Measurements from ENCODE around the gene BLOC1S3. TPM values are rescaled to one million over a fixed set of nuclear protein-coding genes. Genes with fewer than 3 reads are reported as not detected.

Gene BLOC1S3
- total and polyA plus RNA-seq, 2 of the 13 experiments (the other 11 are each of a cell fraction or from before 2014, with no cell fraction given) = 4.3 to 4.8 TPM

DNA sequence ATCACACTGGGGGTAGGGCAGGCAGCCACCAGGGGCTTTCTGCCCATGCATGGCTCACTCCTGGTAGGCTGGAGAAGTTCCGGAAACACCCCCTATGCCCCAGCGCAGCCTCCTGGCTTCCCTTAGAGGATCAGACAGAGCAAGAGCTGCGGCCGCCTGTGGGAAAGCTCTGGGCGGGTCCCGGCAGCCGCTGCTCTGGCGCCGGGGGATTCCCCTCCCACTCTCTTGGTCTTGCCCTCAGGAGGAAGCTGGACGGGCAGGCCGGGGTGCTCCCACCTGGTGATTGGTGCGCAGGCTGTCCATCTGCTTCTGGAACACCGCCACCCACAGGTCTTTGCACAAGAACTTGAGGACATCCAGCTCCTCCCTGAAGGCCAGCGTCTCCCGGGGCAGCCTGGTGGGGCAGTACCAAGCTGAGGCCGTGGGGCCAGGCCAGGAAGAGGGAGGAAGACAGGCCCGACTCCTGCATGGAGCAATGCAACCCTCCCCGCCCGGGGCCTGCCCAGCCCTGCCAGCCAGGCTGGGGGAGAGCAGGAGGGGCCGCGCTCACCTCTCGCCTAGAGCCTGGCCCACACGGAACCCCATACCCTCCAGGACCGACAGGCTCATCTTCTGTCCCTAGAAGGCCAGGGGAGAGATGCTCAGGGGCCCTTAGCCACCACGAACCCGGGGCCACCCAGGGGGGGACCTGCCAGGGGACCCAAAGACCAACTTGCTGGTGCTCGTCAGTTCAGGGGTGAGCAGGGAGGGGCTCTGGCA, 13.8 kb upstream of the BLOC1S3 start (continued):
- TF ChIP-seq PREB (CRISPR knock-in tag; IDR thresholded peaks at IDR 0.05) = no peak
- TF ChIP-seq MYNN (CRISPR knock-in tag; IDR thresholded peaks at IDR 0.05; ENCODE audit: low read depth) = no peak
- no peak for TF ChIP-seq HDAC6 (IDR thresholded peaks at IDR 0.05; ENCODE audit: low read depth, low read length)
- TF ChIP-seq ISX (CRISPR knock-in tag; conservative IDR thresholded peaks at IDR 0.05) = no peak
- TF ChIP-seq POLR2AphosphoS2 (IDR thresholded peaks at IDR 0.05; ENCODE audit: low read depth, low read length) = no peak
- TF ChIP-seq ZNF660 (CRISPR knock-in tag; IDR thresholded peaks at IDR 0.05; ENCODE audit: borderline replicate concordance, low read depth) = no peak
- TF ChIP-seq, protein P1, sequence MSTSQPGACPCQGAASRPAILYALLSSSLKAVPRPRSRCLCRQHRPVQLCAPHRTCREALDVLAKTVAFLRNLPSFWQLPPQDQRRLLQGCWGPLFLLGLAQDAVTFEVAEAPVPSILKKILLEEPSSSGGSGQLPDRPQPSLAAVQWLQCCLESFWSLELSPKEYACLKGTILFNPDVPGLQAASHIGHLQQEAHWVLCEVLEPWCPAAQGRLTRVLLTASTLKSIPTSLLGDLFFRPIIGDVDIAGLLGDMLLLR (CRISPR knock-in tag; IDR thresholded peaks at IDR 0.05) = no peak
- 0 out of 2 replicates have a peak, but pooled peaks have one; percentile 14 for TF ChIP-seq RAD21 (CRISPR knock-in tag; IDR thresholded peaks at IDR 0.05)
- TF ChIP-seq, protein P2, sequence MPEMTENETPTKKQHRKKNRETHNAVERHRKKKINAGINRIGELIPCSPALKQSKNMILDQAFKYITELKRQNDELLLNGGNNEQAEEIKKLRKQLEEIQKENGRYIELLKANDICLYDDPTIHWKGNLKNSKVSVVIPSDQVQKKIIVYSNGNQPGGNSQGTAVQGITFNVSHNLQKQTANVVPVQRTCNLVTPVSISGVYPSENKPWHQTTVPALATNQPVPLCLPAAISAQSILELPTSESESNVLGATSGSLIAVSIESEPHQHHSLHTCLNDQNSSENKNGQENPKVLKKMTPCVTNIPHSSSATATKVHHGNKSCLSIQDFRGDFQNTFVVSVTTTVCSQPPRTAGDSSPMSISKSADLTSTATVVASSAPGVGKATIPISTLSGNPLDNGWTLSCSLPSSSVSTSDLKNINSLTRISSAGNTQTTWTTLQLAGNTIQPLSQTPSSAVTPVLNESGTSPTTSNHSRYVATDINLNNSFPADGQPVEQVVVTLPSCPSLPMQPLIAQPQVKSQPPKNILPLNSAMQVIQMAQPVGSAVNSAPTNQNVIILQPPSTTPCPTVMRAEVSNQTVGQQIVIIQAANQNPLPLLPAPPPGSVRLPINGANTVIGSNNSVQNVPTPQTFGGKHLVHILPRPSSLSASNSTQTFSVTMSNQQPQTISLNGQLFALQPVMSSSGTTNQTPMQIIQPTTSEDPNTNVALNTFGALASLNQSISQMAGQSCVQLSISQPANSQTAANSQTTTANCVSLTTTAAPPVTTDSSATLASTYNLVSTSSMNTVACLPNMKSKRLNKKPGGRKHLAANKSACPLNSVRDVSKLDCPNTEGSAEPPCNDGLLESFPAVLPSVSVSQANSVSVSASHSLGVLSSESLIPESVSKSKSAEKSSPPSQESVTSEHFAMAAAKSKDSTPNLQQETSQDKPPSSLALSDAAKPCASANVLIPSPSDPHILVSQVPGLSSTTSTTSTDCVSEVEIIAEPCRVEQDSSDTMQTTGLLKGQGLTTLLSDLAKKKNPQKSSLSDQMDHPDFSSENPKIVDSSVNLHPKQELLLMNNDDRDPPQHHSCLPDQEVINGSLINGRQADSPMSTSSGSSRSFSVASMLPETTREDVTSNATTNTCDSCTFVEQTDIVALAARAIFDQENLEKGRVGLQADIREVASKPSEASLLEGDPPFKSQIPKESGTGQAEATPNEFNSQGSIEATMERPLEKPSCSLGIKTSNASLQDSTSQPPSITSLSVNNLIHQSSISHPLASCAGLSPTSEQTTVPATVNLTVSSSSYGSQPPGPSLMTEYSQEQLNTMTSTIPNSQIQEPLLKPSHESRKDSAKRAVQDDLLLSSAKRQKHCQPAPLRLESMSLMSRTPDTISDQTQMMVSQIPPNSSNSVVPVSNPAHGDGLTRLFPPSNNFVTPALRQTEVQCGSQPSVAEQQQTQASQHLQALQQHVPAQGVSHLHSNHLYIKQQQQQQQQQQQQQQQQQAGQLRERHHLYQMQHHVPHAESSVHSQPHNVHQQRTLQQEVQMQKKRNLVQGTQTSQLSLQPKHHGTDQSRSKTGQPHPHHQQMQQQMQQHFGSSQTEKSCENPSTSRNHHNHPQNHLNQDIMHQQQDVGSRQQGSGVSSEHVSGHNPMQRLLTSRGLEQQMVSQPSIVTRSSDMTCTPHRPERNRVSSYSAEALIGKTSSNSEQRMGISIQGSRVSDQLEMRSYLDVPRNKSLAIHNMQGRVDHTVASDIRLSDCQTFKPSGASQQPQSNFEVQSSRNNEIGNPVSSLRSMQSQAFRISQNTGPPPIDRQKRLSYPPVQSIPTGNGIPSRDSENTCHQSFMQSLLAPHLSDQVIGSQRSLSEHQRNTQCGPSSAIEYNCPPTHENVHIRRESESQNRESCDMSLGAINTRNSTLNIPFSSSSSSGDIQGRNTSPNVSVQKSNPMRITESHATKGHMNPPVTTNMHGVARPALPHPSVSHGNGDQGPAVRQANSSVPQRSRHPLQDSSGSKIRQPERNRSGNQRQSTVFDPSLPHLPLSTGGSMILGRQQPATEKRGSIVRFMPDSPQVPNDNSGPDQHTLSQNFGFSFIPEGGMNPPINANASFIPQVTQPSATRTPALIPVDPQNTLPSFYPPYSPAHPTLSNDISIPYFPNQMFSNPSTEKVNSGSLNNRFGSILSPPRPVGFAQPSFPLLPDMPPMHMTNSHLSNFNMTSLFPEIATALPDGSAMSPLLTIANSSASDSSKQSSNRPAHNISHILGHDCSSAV (CRISPR knock-in tag; IDR thresholded peaks at IDR 0.05; ENCODE audit: borderline replicate concordance) = no peak

Data from HepG2 (cell line).